K562 (cell line): ENCODE results near the gene SSR4. TPM values are rescaled to one million over a fixed set of nuclear protein-coding genes. Genes with fewer than 3 reads are reported as not detected.

Experiments
- ATAC-seq: fragments of 200-7000 bp; cut with Tn5 transposase; 3 replicates; pipeline ENCODE4 v1.9.1; 2020; ENCODE audit warnings: moderate library complexity
- BruUV-seq: library from RNA; stranded (reverse); fragments of 400-500 nt; replicated peaks from 2 replicates; lab custom pipeline; 2021; lab: Mats Ljungman, UMichigan
- CTCF ChIA-PET: fragments of 300-600 bp; formaldehyde crosslinking; extraction: SDS; loops from one replicate; lab custom pipeline; 2021; ENCODE audit warnings: low intra/inter-chr PET ratio; lab: Yijun Ruan, JAX
- POLR2A ChIA-PET: fragments of 300-600, 350-650 bp; sonication (Branson Sonifier 250); formaldehyde crosslinking; extraction: SDS; loops from one replicate; lab custom pipeline; 2021; ENCODE audit warnings: antibody characterized with exemption, inconsistent platforms; lab: Yijun Ruan, JAX
- DNase-seq, 4 experiments: peaks; one replicate each; pipeline versions ENCODE4 v3.0.0 to v3.0.0-alpha.2; 2011 to 2018; ENCODE audit warnings: low spot score in 3 of 4, mixed read lengths in 3 of 4; ENCODE audit errors: extremely low read depth in 1 of 4
- FAIRE-seq: peaks from 2 replicates; lab custom pipeline; 2011; peaks lifted over from hg19 to GRCh38; lab: Jason Lieb, UNC
- H2AFZ ChIP-seq: 2 replicates; pipeline ENCODE4 v1.6.0; 2011; ENCODE audit warnings: low read depth, low read length, control low read depth, inconsistent platforms
- H3K27ac ChIP-seq: fragments of 200-600 bp; 3 replicates; pipeline ENCODE4 v1.8.0; 2011; ENCODE audit warnings: low read depth, mild to moderate bottlenecking, control low read depth, inconsistent platforms, low read length, moderate library complexity, mixed read lengths; ENCODE audit errors: extremely low read depth
- H3K27me3 ChIP-seq, 2 experiments: fragments of 300-600 bp in 1 of 2; 2 replicates in 1 of 2; 3 replicates in 1 of 2; pipeline versions ENCODE4 v1.6.0 to v1.8.0; 2011; ENCODE audit warnings: inconsistent platforms in 2 of 2, low read length in 2 of 2, mild to moderate bottlenecking in 1 of 2, mixed read lengths in 1 of 2, moderate library complexity in 1 of 2; ENCODE audit not compliant: control insufficient read depth in 2 of 2, insufficient read depth in 2 of 2
- H3K36me3 ChIP-seq: fragments of 300-600 bp; 3 replicates; pipeline ENCODE4 v1.8.0; 2011; ENCODE audit warnings: mild to moderate bottlenecking, low read length, inconsistent platforms; ENCODE audit not compliant: control insufficient read depth, insufficient read depth
- H3K4me1 ChIP-seq, 2 experiments: fragments of 200-600 bp in 1 of 2; replicated peaks in 1 of 2; 2 replicates in 1 of 2; 3 replicates in 1 of 2; pipeline versions ENCODE4 v1.5.1 to v1.8.0; 2011; ENCODE audit warnings: inconsistent platforms in 2 of 2, low read length in 2 of 2, mild to moderate bottlenecking in 1 of 2, mixed read lengths in 1 of 2, moderate library complexity in 1 of 2; ENCODE audit not compliant: control insufficient read depth in 2 of 2, insufficient read depth in 2 of 2
- H3K4me2 ChIP-seq: 2 replicates; pipeline ENCODE4 v1.6.1; 2011; ENCODE audit warnings: low read length, control low read depth, inconsistent platforms, mixed read lengths; ENCODE audit not compliant: insufficient read depth
- H3K4me3 ChIP-seq: fragments of 200-600 bp; sonication (generic), shearing (Covaris generic); 2 replicates; pipeline ENCODE4 v1.5.1; 2016; ENCODE audit warnings: control low read depth, inconsistent platforms
- H3K79me2 ChIP-seq: fragments of 200-600 bp; 3 replicates; pipeline ENCODE4 v1.8.0; 2011; ENCODE audit warnings: low read length, inconsistent platforms; ENCODE audit not compliant: control insufficient read depth, insufficient read depth
- H3K9ac ChIP-seq, 2 experiments: 2 replicates each; pipeline versions ENCODE4 v1.6.0 to v1.6.1; 2011; ENCODE audit warnings: low read depth in 2 of 2, low read length in 2 of 2, control low read depth in 1 of 2, inconsistent platforms in 1 of 2, mild to moderate bottlenecking in 1 of 2, mixed read lengths in 1 of 2; ENCODE audit not compliant: insufficient read depth in 1 of 2
- H3K9me1 ChIP-seq: one replicate; pipeline ENCODE4 v1.6.0; 2011; ENCODE audit warnings: inconsistent platforms, mild to moderate bottlenecking, low read length, moderate library complexity; ENCODE audit not compliant: control insufficient read depth, insufficient read depth
- H3K9me3 ChIP-seq: replicated peaks from 2 replicates; pipeline ENCODE4 v1.5.1; 2011; ENCODE audit warnings: low read depth, low read length, inconsistent platforms; ENCODE audit not compliant: control insufficient read depth, insufficient read depth
- H4K20me1 ChIP-seq: replicated peaks from 2 replicates; pipeline ENCODE4 v1.6.1; 2011; ENCODE audit warnings: low read length, inconsistent platforms, mixed read lengths; ENCODE audit not compliant: control insufficient read depth, insufficient read depth
- BDP1 ChIP-seq: IDR thresholded peaks from 3 replicates; pipeline ENCODE4 v1.6.1; 2011; ENCODE audit not compliant: insufficient read length, insufficient read depth
- CGGBP1 ChIP-seq: fragments of 250-450 bp; sonication (Bioruptor Pico); IDR thresholded peaks from 2 replicates; pipeline ENCODE4 v1.9.0; 2021; ENCODE audit warnings: mild to moderate bottlenecking
- GATAD2B ChIP-seq: fragments of 450-650 bp; IDR thresholded peaks from 2 replicates; pipeline ENCODE4 v1.6.1; 2017; ENCODE audit warnings: mild to moderate bottlenecking, borderline replicate concordance
- HNRNPH1 ChIP-seq: fragments of 200-400 bp; formaldehyde crosslinking; optimal IDR thresholded peaks from 2 replicates; pipeline ENCODE3; 2017; ENCODE audit warnings: low read depth, mild to moderate bottlenecking, low read length, moderate library complexity
- ILF3 ChIP-seq: fragments of 450-650 bp; IDR thresholded peaks from 2 replicates; pipeline ENCODE4 v1.6.1; 2018; ENCODE audit warnings: antibody characterized with exemption, mild to moderate bottlenecking, moderate library complexity, borderline replicate concordance
- IRF9 ChIP-seq: fragments of 450-650 bp; IDR thresholded peaks from 2 replicates; pipeline ENCODE4 v1.6.1; 2016; ENCODE audit warnings: missing biosample characterization, missing genetic modification characterization
- NCOR1 ChIP-seq: fragments of 450-650 bp; IDR thresholded peaks from 2 replicates; pipeline ENCODE4 v1.6.1; 2016; ENCODE audit warnings: mild to moderate bottlenecking, moderate library complexity
- NFE2L1 ChIP-seq: fragments of 450-650 bp; IDR thresholded peaks from 2 replicates; pipeline ENCODE4 v1.6.1; 2016; ENCODE audit warnings: missing genetic modification characterization, low read depth, mild to moderate bottlenecking, missing compliant biosample characterization, moderate library complexity, borderline replicate concordance
- NR0B1 ChIP-seq: fragments of 450-650 bp; IDR thresholded peaks from one replicate; pipeline ENCODE4 v1.6.1; 2018; ENCODE audit warnings: mild to moderate bottlenecking, moderate library complexity; ENCODE audit not compliant: partially characterized antibody
- POU5F1 ChIP-seq: fragments of 150-350 bp; IDR thresholded peaks from 2 replicates; pipeline ENCODE4 v1.6.1; 2014; ENCODE audit warnings: borderline replicate concordance, low read length, low read depth, mild to moderate bottlenecking; ENCODE audit not compliant: partially characterized antibody
- SPI1 ChIP-seq: IDR thresholded peaks from 2 replicates; pipeline ENCODE4 v1.6.1; 2011; ENCODE audit warnings: low read depth, low read length, control low read depth, borderline replicate concordance
- TARDBP ChIP-seq: fragments of 450-650 bp; IDR thresholded peaks from 2 replicates; pipeline ENCODE4 v1.6.1; 2016
- ZHX1 ChIP-seq: fragments of 150-350 bp; conservative IDR thresholded peaks from 2 replicates; pipeline ENCODE4 v1.6.1; 2014; ENCODE audit warnings: low read length
- ZNF311 ChIP-seq: fragments of 250-450 bp; sonication (Bioruptor Pico); IDR thresholded peaks from 2 replicates; pipeline ENCODE4 v1.4.0; 2020; ENCODE audit warnings: mild to moderate bottlenecking, moderate library complexity
- ZNF583 ChIP-seq: fragments of 250-450 bp; sonication (Bioruptor Pico); IDR thresholded peaks from 2 replicates; pipeline ENCODE4 v1.4.0; 2020
- ZNF766 ChIP-seq: fragments of 200-800 bp; sonication (Bioruptor generic); conservative IDR thresholded peaks from 2 replicates; pipeline ENCODE4 v1.6.1; 2016; ENCODE audit warnings: missing genetic modification characterization, missing compliant biosample characterization
- ZSCAN29 ChIP-seq: fragments of 450-650 bp; IDR thresholded peaks from 2 replicates; pipeline ENCODE4 v1.6.1; 2017
- WGBS: fragments of 100-300 bp; shearing (Covaris generic); methylation state at CpG from one replicate; pipeline ENCODE4 v1.1.6; 2016; ENCODE audit warnings: low coverage, mixed read lengths; ENCODE audit not compliant: insufficient coverage; ENCODE audit errors: missing lambda C conversion rate; 5-methylcytosine and 5-hydroxymethylcytosine counted together
- in situ Hi-C: fragments of 300-500 bp; cut with MboI; formaldehyde crosslinking; loops from 4 replicates; pipeline ENCODE4 v1.15.0; 2018; ENCODE audit warnings: inconsistent platforms, mixed read lengths
- intact Hi-C: fragments of 100-400 bp; cut with micrococcal nuclease; formaldehyde crosslinking; loops from 2 replicates; pipeline ENCODE4 v1.14.2; 2022
- polyA plus RNA-seq, 8 experiments: library from polyadenylated mRNA; depleted of rRNA in 4 of 8; stranded (reverse) in 5 of 8; unstranded in 3 of 8; fragments of >200 nt; fragmentation: Nextera tagmentation in 2 of 8; fragmentation: Illumina TruSeq in 1 of 8; extraction: Ambion mirVana in 2 of 8; extraction: Trizol in 1 of 8; gene quantifications; 2 replicates each; pipeline versions ENCODE4 v1.2.1 to v1.2.3, GENCODE V29; 2011 to 2014; ENCODE audit warnings: inconsistent platforms in 1 of 8, missing spikeins in 1 of 8
- total RNA-seq, 7 experiments: library from RNA; depleted of rRNA in 6 of 7; stranded (reverse); fragments of >200 nt in 6 of 7; fragmentation: Illumina TruSeq in 2 of 7; extraction: Trizol in 2 of 7; gene quantifications; 2 replicates each; pipeline versions ENCODE4 v1.2.1 to v1.2.3, GENCODE V29; 2011 to 2021; ENCODE audit warnings: low replicate concordance in 1 of 7

The SSR4 gene
- total and polyA plus RNA-seq, 9 of the 15 experiments (the other 6 are each of a cell fraction or from before 2014, with no cell fraction given), result 146 to 492 (median 272) TPM

GRCh38 chrX:153763298-153763932 lies 31.1 kb upstream of the SSR4 start:
- Histone ChIP-seq H2AFZ (no peak overlapping the region), H3K9ac (peak overlapping the region in 1 of 2 experiments; percentile 45; a peak in 2 of 4 replicates), H4K20me1 (no peaks in the 10 kb centered on the region), H3K27ac (no peak overlapping the region), H3K27me3 (no peaks in the 10 kb centered on the region), H3K36me3 (no peaks in the 10 kb centered on the region), H3K4me3 (no peak overlapping the region), H3K4me1 (peaks cover 15 to 59% of the 10 kb centered on the region in 2 experiments), H3K79me2 (peaks cover 14% of the 10 kb centered on the region), H3K9me3 (no peaks in the 10 kb centered on the region), H3K4me2 (no peak overlapping the region), H3K9me1 (no peaks in the 10 kb centered on the region)
- no peak for FAIRE-seq
- no TSS peak for BruUV-seq
- intact Hi-C loops (no loop called here), in situ Hi-C loops (no loop called here)
- no peak for ATAC-seq
- ChIA-PET POLR2A (interaction anchor here (0.6 to 1.3 kb wide), 4 partner anchors 8 to 819 kb away, joined by 3 to 4 read pairs (median 4); no protein-coding TSS in a partner anchor), CTCF (interaction anchor here (1.2 to 1.5 kb wide), 2 partner anchors 184 to 190 kb away, joined by 4 to 6 read pairs; no protein-coding TSS in a partner anchor)
- DNase-seq, result peak in 1 of 4 experiments; percentile 1
- WGBS, result 92% methylated on average over 13 of the region's 18 CpGs
- TF ChIP-seq ZHX1 (no peak), ZNF311 (CRISPR knock-in tag) (no peak), IRF9 (tag) (no peak), ZNF583 (CRISPR knock-in tag) (no peak), TARDBP (no peak), ILF3 (no peak), GATAD2B (no peak), NR0B1 (no peak), CGGBP1 (CRISPR knock-in tag) (no peak), POU5F1 (no peak), NCOR1 (no peak), BDP1 (no peak), ZSCAN29 (no peak), ZNF766 (CRISPR knock-in tag) (no peak), HNRNPH1 (no peak), NFE2L1 (no peak), SPI1 (no peak)
